HG02981 (cell line): ENCODE results near the gene RGS16.
A peak's percentile ranks its signal among the peaks of the same experiment; 100 is the strongest.

Source experiments
- ATAC-seq: cut with Tn5 transposase; IDR thresholded peaks from one replicate; pipeline ENCODE4 v1.9.1; 2021; ENCODE audit warnings: mild to moderate bottlenecking, moderate library complexity; ENCODE audit not compliant: unreplicated experiment

RGS16 gene

DNA sequence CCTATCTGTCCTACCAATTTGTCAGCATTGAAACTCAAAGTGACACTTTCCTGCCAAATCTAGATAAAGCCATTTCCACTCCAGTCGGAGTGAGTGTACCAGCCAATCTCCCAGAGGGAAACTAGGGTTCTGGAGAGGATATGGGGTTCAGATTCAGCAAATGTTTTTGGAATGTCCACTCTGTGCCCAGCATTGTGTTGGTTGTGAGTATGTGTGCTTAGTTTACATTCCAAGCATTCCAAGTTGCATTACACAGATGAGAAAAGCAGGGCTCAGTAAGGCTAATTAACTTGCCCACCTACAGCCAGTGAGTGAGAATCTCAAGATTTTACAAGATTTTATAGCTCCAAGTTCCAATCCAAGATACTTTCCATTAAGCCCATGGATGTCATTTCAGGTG is 26.4 kb upstream of the RGS16 start:
- ATAC-seq = no peak

DNA sequence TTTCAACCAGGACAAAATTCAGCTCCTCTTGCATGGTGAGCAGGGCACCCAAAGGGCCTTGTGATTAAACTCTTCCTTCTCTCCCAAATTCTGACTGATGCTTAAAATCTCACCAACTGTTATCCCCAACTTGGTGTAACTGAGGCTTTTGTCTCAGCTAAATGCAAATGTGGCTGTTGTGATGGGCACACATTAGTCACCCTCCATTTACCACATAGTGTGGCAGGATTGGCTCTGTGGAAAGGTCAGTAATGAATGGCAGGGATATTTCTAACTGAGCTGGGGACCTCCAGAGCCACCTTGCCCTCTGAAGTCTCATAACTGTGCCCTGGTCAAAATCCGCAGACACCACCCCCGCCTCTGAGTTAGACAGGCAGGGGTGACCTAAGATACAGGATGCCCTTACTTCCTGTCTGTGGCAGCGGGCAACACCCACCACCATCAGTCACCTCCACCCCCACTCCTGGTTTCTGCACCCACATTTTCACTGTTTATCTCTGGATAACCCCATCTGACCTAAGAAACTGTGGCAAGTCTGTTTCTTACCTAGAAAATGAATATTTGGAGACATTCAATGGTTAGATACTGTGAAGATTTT is 25.4 kb upstream of the RGS16 start:
- peak; percentile 50 for ATAC-seq

DNA sequence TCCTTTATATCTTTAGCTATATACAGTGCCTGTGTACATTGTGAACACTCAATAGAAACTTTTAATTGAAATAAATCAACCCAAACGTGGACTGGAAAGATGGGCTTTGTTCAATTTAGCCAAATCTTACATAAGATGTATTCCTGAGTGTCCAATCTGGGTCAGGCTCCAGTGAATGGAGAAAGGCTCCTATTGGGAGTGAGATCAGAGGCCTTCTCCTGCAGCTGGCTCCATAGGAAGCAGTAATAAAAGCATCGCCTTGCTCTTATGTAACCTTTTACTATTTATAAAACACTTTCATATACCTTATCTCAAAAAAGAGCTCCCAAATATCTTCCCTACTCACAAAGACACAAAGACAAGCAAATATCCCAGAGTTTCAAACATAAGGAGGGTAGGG is 24.9 kb upstream of the RGS16 start:
- ATAC-seq = no peak

DNA sequence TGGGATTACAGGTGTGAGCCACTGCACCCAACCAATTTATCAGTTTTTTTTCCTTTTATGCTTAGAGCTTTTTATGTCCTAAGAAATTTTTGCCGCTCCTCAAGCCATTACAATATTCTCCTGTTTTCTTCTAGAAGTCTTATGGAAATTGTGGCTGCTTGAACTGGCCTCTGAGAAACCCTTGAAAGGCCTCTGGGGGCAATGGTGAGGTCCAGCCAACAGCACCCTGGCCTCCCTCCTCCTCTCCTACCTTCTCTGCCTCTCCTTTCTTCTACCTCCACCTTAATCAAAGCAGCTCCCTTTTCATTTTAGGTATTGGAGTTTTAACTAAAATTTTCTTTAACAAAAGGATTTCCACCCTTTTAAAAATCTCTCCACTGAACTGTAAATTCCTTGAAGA is 24.5 kb upstream of the RGS16 start:
- ATAC-seq = no peak

DNA sequence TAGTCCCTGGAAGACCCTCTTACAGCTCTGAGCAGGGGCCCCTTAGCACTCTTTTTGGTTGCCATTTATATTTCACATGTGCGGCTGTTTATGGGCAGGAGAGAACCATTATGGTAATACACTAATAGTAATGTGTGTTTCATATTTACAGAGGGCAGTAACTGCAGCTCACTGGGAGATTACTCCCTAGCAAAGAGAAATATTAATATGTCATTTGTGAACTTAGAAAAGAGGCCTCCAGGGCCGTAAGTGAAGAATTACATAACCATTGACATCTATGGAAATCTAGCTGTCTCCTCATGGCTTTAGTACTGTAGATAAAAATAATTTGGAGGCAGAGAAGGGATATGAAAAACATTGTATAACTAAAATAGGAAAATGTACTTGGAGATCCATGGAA is 23.4 kb upstream of the RGS16 start:
- no peak for ATAC-seq

DNA sequence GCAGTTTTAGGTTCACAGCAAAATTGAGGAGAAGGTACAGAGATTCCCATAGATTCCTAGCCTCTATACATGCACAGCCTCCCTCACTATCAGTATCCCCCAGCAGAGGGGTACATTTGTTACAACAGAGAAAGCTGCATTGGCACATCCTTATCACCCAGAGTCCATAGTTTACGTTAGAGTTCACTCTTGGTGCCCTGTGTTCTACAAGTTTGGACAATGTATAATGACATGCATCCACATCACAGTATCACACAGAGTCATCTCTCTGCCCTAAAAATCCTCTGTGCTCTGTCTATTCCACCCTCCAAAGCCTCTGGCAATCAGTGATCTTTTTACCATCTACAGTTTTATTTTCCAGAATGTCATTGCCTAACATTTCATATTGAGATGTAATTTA is 22.3 kb upstream of the RGS16 start:
- no peak for ATAC-seq

DNA sequence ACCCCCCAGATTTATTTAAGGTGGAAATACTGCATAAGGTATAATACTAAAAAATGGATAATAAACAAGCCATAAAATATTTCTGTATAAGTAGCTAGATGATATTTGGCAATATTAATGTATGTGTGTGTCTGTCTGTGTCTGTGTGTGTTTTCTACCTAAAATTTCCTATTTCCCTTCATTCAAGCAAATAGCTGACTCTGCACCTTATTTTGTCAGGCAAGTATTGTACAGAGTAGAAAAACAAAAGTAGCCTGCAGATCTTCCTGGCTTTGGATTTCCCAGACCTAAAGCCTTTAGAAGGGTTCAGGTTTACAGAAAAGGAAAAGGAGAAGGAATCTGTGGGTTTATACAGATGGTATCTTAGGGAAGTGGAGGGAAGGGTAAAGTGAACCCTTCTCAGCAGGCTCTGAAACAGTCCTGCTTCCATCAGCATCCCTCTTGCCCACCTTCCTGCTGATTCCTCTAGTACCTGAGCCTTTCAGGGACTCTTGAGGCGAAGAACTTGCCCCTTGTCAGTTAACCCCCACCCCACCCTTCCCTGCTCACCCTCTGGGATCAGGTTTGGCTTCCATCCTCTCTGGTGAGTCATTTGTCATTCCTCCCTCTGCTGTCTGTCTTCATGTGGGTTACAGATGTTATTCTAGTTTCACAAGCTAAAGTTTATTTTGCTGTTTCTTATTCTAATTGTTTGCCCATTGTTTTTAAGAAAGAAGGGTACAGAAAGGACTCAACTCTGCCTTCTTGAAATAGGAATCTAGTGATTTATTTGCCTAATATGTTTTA is 21.7 kb upstream of the RGS16 start:
- ATAC-seq = no peak

DNA sequence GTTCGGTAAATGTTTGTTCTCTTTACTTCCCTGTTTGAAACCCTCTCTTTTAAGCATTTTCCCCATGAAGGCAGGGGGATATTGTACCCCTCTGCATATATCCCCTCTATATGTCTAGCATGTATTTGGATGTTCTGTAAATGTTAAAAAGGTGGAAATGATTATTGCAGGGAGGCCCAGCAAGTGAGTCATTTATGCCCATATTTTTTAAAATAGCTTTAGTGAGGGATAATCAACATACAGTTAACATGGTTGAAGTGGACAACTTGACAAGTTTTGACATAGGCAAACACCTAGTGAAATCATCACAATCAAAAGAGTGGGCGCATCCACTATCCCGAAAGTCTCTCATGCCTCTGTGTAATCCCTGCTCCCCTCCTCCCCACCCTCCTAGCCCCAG is 20.8 kb upstream of the RGS16 start:
- ATAC-seq = no peak

DNA sequence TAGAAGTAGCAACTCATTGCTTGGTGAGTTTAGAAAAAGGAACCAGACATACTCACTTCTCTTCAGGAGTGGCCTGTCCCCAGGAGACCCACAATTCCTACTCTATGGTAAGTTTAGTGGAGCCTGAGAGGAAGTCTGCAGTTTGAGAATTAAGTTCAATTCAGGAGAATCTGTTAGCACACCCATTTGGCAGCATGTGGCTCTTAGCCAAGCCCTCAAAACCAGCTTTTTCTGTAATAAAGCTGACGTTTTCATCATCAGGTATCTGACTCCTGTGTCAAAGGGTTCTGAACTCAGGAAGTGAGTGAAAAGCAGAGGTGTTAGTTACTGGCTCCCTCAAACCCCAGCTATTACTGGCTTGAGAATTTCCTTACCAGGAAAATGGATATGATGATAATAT is 20.4 kb upstream of the RGS16 start:
- no peak for ATAC-seq

DNA sequence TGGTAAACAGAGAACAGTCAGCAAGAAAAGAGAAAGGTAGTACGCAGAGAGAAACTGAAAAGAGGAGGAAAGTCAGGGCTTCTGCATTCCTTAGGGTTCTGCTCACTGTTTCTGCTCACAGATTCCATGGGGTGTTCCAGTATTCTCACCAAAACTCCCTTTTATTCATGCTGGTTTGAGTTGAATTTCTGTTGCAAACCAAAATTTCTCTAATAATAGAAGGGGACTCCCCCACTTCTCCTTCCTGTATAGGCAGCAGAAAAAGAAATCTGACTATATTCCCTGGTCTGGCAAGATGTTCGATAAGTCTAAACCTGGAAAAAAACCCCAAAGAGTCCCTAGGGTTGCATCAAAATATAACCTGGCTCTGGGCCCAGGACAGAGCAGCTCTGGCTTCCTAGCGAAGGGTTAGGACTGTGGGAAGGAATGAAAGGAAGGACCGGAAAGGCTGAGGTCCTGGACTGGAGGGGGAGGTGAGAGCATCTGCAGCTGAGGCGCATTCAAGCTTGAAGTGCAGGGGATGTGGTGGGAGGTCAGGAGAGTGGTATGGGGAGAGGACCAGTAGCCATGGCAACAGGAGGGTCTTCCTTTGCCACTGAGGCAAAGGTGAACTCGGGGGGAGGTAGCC is 18.8 kb upstream of the RGS16 start:
- peak; percentile 68 for ATAC-seq

DNA sequence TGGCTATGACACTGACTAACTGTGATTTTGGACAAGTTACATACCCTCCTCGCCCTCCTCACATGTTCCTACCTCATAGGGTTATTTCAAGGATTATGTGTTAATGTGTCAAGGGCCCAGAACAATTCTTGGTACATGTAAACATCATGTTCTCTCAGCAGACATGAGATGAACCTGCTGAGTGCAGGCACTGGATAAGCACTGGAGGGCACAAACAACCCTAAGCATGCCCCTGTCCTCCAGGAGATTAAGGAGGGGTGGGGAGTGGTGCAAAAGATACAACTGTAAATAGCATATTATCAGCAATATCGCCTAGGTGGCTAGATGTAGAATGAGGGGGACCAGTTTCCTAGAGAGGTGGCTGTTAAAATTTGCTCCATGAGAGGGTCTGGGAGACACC is 17.7 kb upstream of the RGS16 start:
- ATAC-seq = no peak

DNA sequence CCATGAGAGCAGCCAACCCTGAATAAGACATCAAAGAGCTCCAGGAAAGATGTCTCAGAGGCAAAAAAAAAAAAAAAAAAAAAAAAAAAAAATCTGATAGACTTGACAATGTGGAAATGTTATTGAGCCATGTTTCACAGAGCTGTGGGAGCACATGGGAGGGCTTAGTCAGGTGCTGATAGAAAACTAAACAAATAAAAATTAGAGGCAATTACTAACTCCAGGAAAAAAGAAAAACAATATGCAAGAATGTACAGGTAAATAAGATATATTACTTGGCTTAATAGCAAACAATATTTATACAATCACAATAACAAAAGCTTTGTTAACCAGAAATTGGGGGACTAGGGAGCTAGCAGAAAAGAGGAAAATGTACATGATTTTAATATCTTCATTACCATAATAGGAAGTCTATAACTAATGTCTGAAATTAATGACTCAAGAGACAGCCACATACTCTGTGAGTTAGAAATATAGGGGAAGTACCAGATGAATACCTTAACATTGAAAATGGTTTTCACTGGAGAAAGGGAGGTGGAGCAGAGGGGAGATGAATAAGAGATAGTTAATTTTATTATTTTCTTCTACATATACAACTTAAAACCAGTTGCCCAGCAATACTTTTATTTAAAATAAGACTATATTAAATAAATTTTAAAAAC is 16.9 kb upstream of the RGS16 start:
- no peak for ATAC-seq

DNA sequence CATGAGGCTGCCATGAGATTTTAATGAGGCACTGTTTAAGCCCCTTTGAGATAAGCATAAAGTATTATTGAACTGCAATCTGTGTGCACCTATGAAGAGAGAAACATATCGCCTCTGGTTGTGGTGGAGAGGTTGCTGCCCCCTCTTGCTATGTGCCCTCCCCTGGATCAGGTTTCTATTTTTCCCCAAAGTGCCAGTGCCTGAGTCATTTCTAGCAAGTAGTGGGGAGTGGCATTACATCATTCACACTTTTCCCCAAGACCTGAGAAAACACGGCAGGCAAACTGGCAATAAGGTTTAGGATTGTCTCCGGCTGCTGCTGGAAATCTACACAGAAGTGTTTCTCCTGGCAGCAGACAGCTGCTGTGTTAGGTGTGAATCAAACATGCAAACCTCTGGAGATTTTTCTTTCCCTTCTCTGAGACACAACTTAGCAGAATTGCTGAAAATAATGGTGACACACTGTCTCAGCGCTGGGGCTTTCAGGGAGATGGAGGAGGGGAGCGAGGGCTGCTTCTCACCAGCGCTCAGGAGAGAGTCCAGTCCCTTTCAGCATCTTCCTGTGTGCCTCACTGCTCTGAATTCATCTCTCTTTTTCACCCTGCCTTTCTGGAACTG is 13.7 kb upstream of the RGS16 start:
- ATAC-seq = no peak

DNA sequence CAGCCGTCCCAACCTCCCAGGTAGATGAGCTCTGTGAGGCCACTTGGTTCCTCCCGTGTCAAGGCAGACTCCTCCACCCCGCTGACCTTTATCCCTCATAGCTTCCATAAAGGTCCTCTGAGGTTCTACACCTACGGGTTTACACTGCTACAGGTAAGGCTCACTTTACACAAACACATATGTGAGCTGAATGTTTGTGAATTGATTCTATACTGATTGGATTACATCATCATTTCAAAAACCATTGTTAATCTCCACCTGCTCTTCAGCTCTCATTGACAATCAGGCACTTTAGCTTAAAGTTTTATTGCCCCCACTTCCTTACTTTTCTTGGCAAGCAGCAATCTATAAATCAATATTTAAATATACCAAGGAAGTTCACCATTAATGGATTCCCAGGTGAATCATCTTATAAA is 12.8 kb upstream of the RGS16 start:
- ATAC-seq = no peak

DNA sequence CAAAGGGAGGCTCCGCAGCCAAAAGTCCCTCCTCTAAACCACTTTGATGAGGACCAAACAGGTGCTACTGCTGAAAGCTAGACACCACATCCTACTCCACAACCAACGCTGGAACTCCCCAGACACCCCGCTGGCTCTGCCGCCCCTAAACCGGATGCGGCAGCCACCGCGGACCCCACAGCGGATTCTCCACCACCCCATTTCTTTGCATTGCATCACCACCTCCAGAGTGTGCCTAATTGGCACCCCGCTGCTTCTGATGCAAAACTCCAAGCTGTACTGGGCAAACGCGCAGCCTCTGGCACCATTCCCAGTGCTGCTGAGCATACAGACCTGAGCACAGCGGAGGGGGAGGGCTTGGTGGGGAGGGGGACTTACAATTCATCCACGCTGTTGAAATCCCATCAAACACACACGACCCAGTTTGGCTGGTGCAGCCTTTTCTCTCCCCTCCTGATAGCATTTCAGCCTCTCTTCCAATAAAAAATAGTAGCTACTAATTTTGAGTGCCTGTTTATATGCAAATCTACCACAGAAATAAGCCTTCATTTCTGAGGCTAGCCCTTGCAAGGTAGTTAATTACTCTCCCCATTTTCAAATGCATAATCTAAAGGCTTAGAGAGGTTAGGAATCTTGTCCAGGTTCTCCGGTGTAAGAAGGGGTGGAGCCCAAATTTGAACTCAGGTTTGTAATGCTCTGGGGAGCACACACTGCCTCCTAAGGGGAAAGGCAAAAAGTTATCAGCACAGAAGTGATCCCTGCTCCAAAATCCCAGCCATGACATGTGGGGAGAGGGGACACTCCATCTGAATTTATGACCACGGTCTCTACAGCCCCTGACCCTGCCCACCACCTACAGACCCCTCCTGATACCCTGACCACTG is 12.2 kb upstream of the RGS16 start:
- peak; percentile 71 for ATAC-seq

DNA sequence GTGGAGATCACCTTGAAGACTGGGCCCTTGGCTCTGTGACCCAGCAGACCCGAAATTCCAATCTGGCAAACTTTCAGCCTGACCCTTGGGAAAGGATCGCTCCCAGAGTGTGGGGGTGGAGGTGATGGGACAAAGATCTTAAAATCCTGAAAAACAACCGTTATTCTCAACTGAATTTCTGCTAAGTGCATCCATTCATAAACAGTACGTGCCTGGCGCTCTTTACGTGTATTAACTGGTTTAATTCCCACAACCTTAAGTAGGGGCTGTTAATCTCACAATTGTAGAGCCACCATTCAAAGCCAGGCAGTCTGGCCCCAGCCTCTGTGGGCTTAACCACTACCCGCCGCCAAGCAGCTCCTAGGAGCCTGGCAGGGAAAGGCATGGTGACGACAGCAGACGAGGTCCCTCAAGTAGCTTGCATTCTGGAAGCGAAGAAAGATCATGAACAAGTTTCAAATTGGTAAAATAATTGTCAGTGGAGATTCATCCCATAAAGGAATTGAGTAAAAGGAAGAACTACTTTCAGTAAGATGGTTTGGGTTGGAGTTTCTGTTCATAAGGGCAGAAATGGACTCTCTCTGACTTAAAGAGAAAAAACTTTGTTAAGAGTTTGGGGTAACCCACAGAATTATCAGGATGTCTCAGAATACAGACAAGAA is 11.4 kb upstream of the RGS16 start:
- ATAC-seq = peak; percentile 16

DNA sequence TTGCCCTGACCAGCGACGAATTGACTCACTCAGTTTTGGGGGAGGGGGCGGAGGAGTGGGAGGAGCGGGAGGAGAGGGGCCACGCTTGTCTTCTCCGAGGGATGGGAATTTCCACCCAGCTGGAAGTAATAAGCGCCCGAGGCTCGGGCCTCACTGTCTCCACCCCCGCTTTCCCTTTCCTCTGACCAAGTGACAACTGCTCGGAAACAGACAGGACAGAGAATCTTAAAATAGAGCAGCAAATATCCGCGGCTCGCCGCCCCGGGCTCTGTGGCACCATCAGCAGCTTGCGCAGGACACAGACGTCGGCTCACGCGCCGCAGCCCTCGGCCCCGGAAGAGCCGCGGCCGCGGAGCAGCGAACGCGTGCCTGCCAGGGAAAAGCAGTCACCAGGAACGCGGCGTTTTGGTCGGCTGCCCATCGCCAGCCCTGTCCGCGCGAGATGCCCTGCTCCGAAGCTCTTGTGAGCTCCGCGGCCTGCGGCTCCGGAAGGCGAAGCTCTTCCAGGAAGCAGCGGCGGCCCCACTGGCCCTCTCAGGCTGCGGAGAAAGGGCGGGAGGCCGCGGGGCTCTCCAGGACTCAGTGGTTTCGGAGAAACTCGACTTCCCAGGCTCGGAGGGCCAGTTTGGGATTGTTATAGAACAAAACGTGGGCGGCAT is 10.7 kb upstream of the RGS16 start:
- peak; percentile 40 for ATAC-seq

DNA sequence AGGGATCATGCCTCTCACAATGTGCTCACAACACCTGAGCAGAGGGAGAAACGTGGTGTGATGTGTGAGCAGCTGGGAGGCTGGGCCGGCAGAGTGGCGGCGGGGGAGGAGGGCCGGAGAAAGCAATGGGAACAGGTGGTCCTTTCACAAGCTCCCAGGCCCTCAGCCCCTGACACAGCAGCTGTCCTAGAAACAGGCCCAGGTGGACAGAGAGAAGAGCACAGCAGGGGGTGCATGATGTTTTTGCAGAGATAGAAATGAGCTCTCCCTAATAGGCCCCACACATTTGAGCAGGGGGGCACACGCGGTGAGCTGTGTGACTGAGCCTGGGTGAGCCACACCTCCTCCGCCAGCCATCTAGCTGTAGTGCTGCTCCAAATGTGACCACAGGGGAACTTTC is 7.6 kb upstream of the RGS16 start:
- no peak for ATAC-seq

DNA sequence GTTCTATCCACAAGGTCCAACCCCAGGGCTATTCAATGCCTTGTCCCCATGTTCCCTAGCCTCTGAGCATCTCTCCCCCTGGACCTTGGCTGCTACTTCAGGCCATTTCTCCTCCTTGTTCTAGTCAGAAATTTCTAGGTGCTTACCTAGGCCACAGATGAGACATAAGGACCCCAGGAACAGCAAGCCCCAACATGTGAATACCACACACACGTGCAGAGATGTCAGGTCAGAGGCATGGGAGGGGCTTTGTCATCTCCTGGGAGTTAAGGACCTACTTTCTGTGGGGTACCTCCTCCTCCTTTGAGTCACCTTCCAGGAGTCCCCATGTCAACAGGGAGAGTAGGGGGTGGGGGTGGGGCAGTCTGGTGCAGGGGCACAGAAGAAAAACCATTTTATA is 7.1 kb upstream of the RGS16 start:
- ATAC-seq = no peak
